Vagina (tissue), 2 donors: ENCODE measurements around the gene ST8SIA5. TPM values are rescaled to one million over a fixed set of nuclear protein-coding genes. Genes with fewer than 3 reads are reported as not detected.

Experiments
- DNase-seq, 2 donors: peaks; one replicate each; pipeline ENCODE4 v3.0.0-alpha.2; 2017; ENCODE audit errors: extremely low spot score in 2 of 2
- H3K27ac ChIP-seq: fragments of 200-600 bp; sonication (generic); one replicate; pipeline ENCODE4 v1.5.1; 2019
- H3K27me3 ChIP-seq: fragments of 200-600 bp; sonication (generic); one replicate; pipeline ENCODE4 v1.5.1; 2019
- H3K36me3 ChIP-seq, 2 donors: fragments of 200-600 bp; sonication (generic); one replicate each; pipeline ENCODE4 v1.5.1; 2017 to 2019
- H3K4me1 ChIP-seq: fragments of 200-600 bp; sonication (generic); one replicate; pipeline ENCODE4 v1.5.1; 2019
- H3K4me3 ChIP-seq, 2 donors: fragments of 200-600 bp; sonication (generic); 1 replicate in 1 of 2; 2 replicates in 1 of 2; pipeline ENCODE4 v1.5.1; 2016 to 2019
- H3K9me3 ChIP-seq: fragments of 200-600 bp; sonication (generic); one replicate; pipeline ENCODE4 v1.5.1; 2019
- POLR2A ChIP-seq, 2 donors: fragments of 450-650 bp; IDR thresholded peaks; one replicate each; pipeline ENCODE4 v1.6.1; 2017; ENCODE audit warnings: antibody characterized with exemption in 2 of 2, mild to moderate bottlenecking in 2 of 2, moderate library complexity in 2 of 2
- POLR2AphosphoS5 ChIP-seq, 2 donors: sonication (generic); formaldehyde crosslinking; IDR thresholded peaks; one replicate each; pipeline ENCODE4 v1.9.0; 2017; ENCODE audit warnings: antibody characterized with exemption in 2 of 2, mild to moderate bottlenecking in 2 of 2, low read depth in 1 of 2; ENCODE audit not compliant: insufficient read depth in 1 of 2
- intact Hi-C: fragments of 100-400 bp; cut with DNase I; formaldehyde crosslinking; loops from one replicate; pipeline ENCODE4 v1.15.1; 2023
- total RNA-seq: library from RNA; depleted of rRNA; stranded (reverse); fragments of >200 nt; gene quantifications from one replicate; pipeline ENCODE4 v1.2.3, GENCODE V29; 2016
- TF ChIP-seq, protein P1 (sequence below), 3 experiments: fragments of 450-650 bp in 2 of 3; fragments of 200-600 bp in 1 of 3; sonication (generic) in 1 of 3; IDR thresholded peaks; one replicate each; pipeline ENCODE4 v1.5.1; 2017 to 2019; ENCODE audit warnings: antibody characterized with exemption in 3 of 3, mild to moderate bottlenecking in 2 of 3, moderate library complexity in 2 of 3

Gene ST8SIA5
- total RNA-seq, 1 donor from 2014 or later: not detected

DNA sequence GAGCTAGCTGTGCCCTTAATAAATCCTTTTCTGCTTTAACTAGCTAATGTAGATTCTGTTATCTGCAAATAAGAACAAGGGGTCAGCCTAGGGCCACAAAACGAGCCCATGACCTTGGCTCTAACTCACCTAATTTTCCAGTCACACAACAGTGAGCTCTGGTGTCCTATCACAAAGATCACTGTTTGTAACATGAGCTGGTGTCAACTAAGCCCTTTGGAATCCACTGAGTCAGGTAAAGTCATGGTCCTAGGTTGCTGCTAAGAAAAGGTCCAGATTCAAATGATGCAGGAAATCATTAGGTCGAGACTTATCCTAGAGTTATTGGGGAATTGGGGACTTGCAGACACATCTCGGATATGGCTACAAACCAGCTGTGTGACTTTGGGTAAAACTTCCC, 49.9 kb downstream of the ST8SIA5 start:
- peaks cover 5% of the 10 kb centered on the region for H3K4me1 ChIP-seq
- H3K27me3 ChIP-seq: no peaks in the 10 kb centered on the region
- no peak overlapping the region for H3K27ac ChIP-seq
- TF ChIP-seq, protein P1, sequence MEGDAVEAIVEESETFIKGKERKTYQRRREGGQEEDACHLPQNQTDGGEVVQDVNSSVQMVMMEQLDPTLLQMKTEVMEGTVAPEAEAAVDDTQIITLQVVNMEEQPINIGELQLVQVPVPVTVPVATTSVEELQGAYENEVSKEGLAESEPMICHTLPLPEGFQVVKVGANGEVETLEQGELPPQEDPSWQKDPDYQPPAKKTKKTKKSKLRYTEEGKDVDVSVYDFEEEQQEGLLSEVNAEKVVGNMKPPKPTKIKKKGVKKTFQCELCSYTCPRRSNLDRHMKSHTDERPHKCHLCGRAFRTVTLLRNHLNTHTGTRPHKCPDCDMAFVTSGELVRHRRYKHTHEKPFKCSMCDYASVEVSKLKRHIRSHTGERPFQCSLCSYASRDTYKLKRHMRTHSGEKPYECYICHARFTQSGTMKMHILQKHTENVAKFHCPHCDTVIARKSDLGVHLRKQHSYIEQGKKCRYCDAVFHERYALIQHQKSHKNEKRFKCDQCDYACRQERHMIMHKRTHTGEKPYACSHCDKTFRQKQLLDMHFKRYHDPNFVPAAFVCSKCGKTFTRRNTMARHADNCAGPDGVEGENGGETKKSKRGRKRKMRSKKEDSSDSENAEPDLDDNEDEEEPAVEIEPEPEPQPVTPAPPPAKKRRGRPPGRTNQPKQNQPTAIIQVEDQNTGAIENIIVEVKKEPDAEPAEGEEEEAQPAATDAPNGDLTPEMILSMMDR (IDR thresholded peaks at IDR 0.05): no peak
- TF ChIP-seq POLR2AphosphoS5 (IDR thresholded peaks at IDR 0.05; ENCODE audit: insufficient read depth in 1 of 2, low read depth in 1 of 2): no peak
- no peak for TF ChIP-seq POLR2A (IDR thresholded peaks at IDR 0.05)
- DNase-seq: no peak
- H3K9me3 ChIP-seq: no peaks in the 10 kb centered on the region
- H3K36me3 ChIP-seq: no peaks in the 10 kb centered on the region
- intact Hi-C loops: no loop called here
- H3K4me3 ChIP-seq: no peak overlapping the region

- Histone ChIP-seq H3K36me3 (no peaks in the 10 kb centered on the region), H3K4me1 (no peaks in the 10 kb centered on the region), H3K27ac (no peak overlapping the region), H3K4me3 (no peak overlapping the region), H3K27me3 (no peaks in the 10 kb centered on the region), H3K9me3 (no peaks in the 10 kb centered on the region)
- DNase-seq: no peak
- intact Hi-C loops: no loop called here
- TF ChIP-seq POLR2A (IDR thresholded peaks at IDR 0.05) (no peak), POLR2AphosphoS5 (IDR thresholded peaks at IDR 0.05; ENCODE audit: insufficient read depth in 1 of 2, low read depth in 1 of 2) (no peak)
- TF ChIP-seq, protein P1 (IDR thresholded peaks at IDR 0.05): no peak
These were observed 51.3 kb downstream of the ST8SIA5 start for GRCh38 chr18:46705521-46705920.

- intact Hi-C loops: no loop called here
- TF ChIP-seq POLR2A (IDR thresholded peaks at IDR 0.05): no peak
- TF ChIP-seq, protein P1 (IDR thresholded peaks at IDR 0.05): no peak
- no peak for TF ChIP-seq POLR2AphosphoS5 (IDR thresholded peaks at IDR 0.05; ENCODE audit: insufficient read depth in 1 of 2, low read depth in 1 of 2)
- DNase-seq: no peak
- Histone ChIP-seq H3K27me3 (no peaks in the 10 kb centered on the region), H3K4me3 (no peak overlapping the region), H3K4me1 (no peaks in the 10 kb centered on the region), H3K9me3 (no peaks in the 10 kb centered on the region), H3K27ac (no peak overlapping the region), H3K36me3 (no peaks in the 10 kb centered on the region)
These were observed 52.0 kb downstream of the ST8SIA5 start for GRCh38 chr18:46704816-46705215.

DNA sequence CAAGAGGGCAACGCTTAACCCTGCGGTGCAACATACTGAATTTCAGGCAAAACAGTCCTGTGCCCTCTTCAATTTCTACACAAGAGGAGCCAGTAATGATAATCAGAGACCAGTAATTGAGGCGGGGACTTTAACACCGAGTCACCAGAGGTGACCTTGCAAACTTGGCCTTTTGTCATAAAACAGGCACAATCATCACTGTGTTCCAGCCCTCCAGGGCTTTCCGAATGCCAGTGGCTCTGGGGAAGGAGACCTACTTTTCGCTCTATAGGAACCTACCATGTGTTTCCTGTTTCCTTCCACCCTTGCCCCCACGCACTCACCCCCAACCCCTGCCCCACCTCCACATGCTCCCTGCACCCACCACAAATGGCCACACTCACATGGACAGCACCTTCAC, 52.7 kb downstream of the ST8SIA5 start:
- intact Hi-C loops: no loop called here
- no peaks in the 10 kb centered on the region for H3K36me3 ChIP-seq
- no peak overlapping the region for H3K27ac ChIP-seq
- no peaks in the 10 kb centered on the region for H3K9me3 ChIP-seq
- H3K27me3 ChIP-seq: no peaks in the 10 kb centered on the region
- no peak for DNase-seq
- TF ChIP-seq, protein P1 (IDR thresholded peaks at IDR 0.05): no peak
- TF ChIP-seq POLR2A (IDR thresholded peaks at IDR 0.05): no peak
- no peak overlapping the region for H3K4me3 ChIP-seq
- no peaks in the 10 kb centered on the region for H3K4me1 ChIP-seq

- no peak for DNase-seq
- Histone ChIP-seq H3K4me1 (no peaks in the 10 kb centered on the region), H3K9me3 (no peaks in the 10 kb centered on the region), H3K27me3 (no peaks in the 10 kb centered on the region), H3K27ac (no peak overlapping the region), H3K36me3 (no peaks in the 10 kb centered on the region), H3K4me3 (no peak overlapping the region)
- intact Hi-C loops: no loop called here
- TF ChIP-seq, protein P1 (IDR thresholded peaks at IDR 0.05): no peak
- TF ChIP-seq POLR2AphosphoS5 (IDR thresholded peaks at IDR 0.05; ENCODE audit: insufficient read depth in 1 of 2, low read depth in 1 of 2) (no peak), POLR2A (IDR thresholded peaks at IDR 0.05) (no peak)
These were observed 54.4 kb downstream of the ST8SIA5 start for GRCh38 chr18:46702471-46702870.
